GM12801 (cell line): ENCODE measurements around the gene ROCK2.

Experiments used
- TF ChIP-seq, protein P1 (sequence below): IDR thresholded peaks from one replicate; pipeline ENCODE4 v1.5.1; 2011; ENCODE audit warnings: control low read depth; ENCODE audit not compliant: insufficient read length; ENCODE audit errors: extremely low read depth

The ROCK2 gene

DNA sequence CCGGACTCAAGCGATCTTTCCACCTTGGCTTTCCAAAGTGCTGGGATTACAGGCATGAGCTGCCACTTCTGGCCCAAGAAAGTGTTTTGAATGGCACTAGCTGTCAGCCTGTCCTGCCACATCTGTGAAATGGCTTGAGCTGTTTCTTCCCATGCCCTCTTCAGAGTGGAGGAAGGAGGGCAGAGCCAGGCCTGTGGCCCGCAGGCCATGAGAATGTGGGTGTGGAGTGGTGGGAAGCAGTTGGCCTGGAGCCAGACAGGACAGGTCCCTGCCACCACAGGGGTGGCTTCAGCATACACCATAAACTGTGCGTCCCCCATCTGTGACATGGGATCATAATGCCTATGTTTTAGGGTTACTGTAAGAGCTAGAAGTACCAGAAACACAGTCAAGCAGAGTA is 182.7 kb downstream of the ROCK2 start:
- TF ChIP-seq, protein P1, sequence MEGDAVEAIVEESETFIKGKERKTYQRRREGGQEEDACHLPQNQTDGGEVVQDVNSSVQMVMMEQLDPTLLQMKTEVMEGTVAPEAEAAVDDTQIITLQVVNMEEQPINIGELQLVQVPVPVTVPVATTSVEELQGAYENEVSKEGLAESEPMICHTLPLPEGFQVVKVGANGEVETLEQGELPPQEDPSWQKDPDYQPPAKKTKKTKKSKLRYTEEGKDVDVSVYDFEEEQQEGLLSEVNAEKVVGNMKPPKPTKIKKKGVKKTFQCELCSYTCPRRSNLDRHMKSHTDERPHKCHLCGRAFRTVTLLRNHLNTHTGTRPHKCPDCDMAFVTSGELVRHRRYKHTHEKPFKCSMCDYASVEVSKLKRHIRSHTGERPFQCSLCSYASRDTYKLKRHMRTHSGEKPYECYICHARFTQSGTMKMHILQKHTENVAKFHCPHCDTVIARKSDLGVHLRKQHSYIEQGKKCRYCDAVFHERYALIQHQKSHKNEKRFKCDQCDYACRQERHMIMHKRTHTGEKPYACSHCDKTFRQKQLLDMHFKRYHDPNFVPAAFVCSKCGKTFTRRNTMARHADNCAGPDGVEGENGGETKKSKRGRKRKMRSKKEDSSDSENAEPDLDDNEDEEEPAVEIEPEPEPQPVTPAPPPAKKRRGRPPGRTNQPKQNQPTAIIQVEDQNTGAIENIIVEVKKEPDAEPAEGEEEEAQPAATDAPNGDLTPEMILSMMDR = no peak

DNA sequence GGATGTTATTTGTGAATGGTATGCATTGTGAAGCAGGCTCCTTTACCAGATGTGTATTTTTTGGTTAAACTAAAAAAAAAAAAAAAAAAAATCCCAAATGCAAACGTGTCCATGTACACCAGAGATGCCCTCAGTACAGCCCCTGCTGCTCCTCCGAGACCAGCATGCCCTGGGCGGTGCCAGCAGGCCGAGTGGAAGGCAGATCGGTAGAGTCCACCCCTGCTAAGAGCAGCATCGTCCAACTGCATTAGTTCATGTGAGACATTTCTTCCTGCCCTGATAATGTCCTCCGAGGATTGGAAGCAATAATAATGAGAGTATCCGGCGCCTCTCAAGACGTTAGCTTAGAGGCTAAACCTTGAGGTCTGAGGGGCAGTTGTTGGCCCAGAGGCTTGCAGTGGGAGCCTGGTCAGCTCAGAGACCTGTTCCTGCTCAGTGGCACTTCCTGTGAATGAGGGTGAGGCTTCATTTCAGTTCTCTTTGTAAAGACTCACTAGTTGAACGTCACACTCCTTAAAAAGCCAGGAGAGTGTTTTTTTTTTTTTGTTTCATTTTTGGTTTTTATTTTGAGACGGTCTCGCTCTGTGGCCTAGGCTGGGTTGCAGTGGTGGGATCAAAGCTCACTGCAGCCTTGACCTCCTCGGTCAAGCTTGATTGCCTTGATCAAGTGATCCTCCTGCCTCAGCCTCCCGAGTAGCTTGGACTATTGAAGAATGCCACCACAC is 183.5 kb downstream of the ROCK2 start:
- TF ChIP-seq, protein P1 = no peak

DNA sequence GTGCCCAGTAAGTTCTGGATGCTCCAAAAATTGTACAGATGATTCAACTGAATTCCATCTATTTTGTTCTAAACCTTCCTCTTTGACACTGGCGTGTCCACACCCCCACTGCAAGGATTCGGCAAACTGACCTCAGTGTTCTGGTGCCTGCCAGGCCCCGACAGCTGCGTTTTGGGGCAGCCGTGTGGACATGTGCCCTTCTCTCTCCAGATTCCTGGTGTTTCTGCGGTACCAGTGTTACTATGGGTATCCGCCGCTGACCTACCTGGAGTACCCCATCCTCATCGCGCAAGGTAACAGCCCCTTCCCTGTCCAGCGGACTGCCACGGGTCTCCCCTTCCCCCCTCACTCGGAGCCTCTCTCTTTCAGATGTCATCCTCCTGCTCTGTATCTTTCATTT is 184.2 kb downstream of the ROCK2 start:
- TF ChIP-seq, protein P1 = no peak

DNA sequence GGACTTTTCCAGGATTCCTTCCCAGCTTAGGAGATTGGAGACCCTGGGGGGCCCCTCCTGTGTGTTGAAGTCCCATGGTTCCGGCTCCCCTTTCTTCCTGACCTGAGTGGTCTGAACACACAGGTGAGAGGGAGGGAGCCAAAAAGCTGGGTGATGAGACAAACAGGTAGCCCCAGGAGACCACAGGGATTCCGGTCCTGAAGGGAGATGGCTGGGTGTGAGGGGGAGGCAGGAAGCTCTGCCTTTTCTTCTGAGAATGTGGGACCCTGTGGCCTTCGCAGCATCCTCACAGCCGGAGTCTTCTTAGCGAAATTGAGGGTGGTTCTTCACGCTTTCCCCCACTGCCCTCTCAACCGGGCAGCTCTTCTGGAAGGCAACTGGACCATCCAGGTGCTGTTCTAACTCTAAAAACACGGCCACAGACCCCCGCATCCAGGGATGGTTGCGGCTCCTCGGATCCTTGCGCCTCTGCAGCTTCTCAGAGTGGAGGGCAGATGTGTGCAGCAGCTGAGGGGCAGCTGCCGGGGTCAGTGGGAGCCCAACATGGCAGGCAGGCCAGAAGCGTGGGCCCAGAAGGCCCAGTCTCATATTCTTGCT is 184.8 kb downstream of the ROCK2 start:
- TF ChIP-seq, protein P1 = no peak

DNA sequence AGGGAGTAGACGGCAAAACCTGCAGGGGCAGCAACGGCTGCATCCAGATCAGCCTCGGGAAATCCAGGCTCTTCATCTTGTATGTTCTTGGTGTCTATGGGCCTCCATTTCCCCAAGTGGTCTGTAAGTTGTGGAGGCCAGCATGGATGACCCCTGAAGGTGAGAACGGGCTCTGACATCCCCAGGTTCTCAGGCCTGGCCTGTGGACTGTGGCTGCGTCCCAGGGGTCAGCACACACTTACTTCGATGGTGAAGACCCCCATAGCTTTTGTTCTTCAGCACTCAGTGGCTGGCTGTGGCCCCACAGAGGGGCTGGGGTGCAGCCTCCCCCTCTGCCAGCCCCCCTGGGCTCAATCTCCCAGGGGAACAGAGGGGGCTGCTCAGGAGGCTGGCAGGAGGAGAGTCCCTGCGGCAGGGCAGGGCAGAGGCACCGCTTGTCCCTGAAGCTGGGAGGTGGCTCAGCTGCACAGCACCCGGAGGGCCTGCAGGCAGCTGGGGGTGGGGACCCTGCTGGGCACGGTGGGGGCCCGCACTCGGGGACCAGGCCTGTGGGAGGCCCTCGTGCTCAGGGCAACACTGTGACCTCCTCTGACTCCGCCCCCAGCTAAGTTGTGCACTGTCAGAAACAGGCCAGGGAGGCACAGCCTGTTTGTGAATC is 185.4 kb downstream of the ROCK2 start:
- TF ChIP-seq, protein P1 = no peak

DNA sequence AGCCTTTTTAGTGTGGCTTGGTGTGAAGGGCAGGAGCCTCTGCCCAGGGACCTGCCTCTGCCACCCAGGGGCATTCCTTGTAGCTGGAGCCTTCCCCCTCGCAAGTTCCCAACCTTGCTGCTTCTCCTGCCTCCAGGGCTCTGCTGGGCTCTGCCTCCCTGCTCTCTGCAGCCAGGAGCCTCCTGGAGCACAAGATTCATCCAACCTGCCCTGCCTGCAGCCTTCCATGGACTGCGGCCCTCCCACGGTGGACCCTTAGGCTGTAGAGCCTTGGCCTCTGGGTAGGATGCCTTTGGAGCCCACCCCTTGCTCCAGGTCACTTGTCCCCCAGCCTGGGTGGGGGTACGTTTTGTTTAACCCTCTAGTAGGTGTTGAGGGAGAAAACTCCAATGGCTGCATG is 186.7 kb downstream of the ROCK2 start:
- TF ChIP-seq, protein P1 = no peak

DNA sequence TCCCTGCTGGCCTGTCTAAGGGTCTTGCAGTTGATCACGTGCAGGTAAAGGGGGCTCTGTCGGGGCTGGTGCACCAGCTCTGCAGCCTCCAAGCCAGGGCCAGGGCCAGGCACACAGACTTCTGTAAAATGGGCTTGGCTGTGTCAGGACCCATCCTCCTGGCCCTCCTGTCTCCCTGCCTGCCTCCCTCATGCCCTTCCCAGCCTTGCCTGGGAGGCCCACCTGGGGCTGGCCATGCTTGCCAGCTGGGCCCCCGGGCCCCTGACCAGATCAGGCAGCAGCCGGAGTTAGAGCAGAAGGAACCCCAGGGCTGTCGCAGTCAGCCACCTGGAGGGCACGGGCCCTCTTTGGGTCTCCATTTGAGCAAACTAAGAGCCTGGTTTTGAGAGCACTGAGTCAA is 187.1 kb downstream of the ROCK2 start:
- TF ChIP-seq, protein P1 = no peak
